Left hindlimb (tissue), 1 donor: ENCODE results near the gene CTBP2.

Experiments
- DNase-seq: peaks from one replicate; pipeline ENCODE4 v3.0.0-alpha.2; 2018

Gene CTBP2

GRCh38 chr10:125159932-125160855, at the start of gene CTBP2:
Gene CTBP2 (minus strand): TSS chr10:125160563.
- DNase-seq = peak; percentile 87

- DNase-seq = peak; percentile 59
Measured at GRCh38 chr10:125209591-125210355, 49.4 kb upstream of the CTBP2 start.

GRCh38 chr10:125208854-125209565, 48.6 kb upstream of the CTBP2 start:
- no peak for DNase-seq

GRCh38 chr10:125206623-125207022, 46.3 kb upstream of the CTBP2 start:
- DNase-seq = no peak

- DNase-seq = no peak
Measured at GRCh38 chr10:125205431-125205830, 45.1 kb upstream of the CTBP2 start.

- no peak for DNase-seq
Measured at GRCh38 chr10:125204400-125204799, 44.0 kb upstream of the CTBP2 start.

- DNase-seq = no peak
Measured at GRCh38 chr10:125203186-125203800, 42.9 kb upstream of the CTBP2 start.

- DNase-seq = no peak
Measured at GRCh38 chr10:125201791-125202622, 41.6 kb upstream of the CTBP2 start.

GRCh38 chr10:125201108-125201524, 40.8 kb upstream of the CTBP2 start:
- no peak for DNase-seq

- no peak for DNase-seq
Measured at GRCh38 chr10:125200396-125200795, 40.0 kb upstream of the CTBP2 start.

GRCh38 chr10:125199270-125199669, 38.9 kb upstream of the CTBP2 start:
- DNase-seq = no peak

- DNase-seq = no peak
Measured at GRCh38 chr10:125194814-125195213, 34.5 kb upstream of the CTBP2 start.

GRCh38 chr10:125193306-125193877, 33.0 kb upstream of the CTBP2 start:
- no peak for DNase-seq

- DNase-seq = no peak
Measured at GRCh38 chr10:125192620-125193019, 32.3 kb upstream of the CTBP2 start.

GRCh38 chr10:125192005-125192404, 31.6 kb upstream of the CTBP2 start:
- DNase-seq = no peak

GRCh38 chr10:125190946-125191345, 30.6 kb upstream of the CTBP2 start:
- no peak for DNase-seq

GRCh38 chr10:125190414-125190813, 30.1 kb upstream of the CTBP2 start:
- DNase-seq = no peak

- no peak for DNase-seq
Measured at GRCh38 chr10:125189162-125189561, 28.8 kb upstream of the CTBP2 start.

- DNase-seq = no peak
Measured at GRCh38 chr10:125187238-125188194, 27.2 kb upstream of the CTBP2 start.
